Ramos (cell line): Measurements from ENCODE around the gene CDK11B.
"Not testable (repeated sequence)": the region's sequence is repeated elsewhere in the genome, so short reads cannot be mapped to it uniquely, and the experiment has no call there.

Experiments
- in situ Hi-C: fragments of 300-500 bp; cut with MboI; formaldehyde crosslinking; loops from one replicate; pipeline ENCODE4 v1.14.3; 2022; ENCODE audit warnings: low sequenced_read_pairs; ENCODE audit not compliant: unreplicated experiment

Gene CDK11B

DNA sequence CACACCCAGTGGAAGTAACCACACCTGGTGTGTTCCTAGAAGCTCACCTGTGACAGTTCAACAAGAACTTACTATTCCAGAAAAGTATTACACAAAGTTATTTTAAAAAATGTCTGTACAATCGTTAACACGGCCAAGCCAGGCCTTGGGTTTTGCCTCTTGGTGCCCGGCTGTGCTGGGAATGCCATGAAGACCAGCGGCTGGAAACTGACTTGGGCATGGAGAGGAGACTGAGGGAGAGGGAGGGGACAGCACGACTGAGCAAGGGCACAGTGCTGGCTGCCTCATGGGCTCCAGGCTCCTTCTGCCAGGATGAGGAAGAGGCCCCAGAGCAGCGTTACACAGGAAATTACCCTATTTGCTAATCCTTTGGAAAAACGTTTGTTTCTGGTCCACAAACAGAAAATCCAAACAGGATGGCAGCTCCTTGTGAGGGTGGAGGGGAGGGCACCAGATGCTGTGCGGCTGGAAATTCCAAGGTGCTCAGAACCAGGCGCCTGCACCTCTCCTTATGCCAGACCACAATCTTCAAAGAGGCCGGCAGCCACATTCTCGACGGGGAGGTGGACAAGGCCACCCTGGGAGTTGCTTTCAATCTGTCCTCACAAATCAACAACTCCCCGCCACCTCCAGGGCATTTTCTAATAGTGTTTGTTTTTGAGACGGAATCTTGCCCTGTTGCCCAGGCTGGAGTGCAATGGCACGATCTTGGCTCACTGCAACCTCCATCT, 4.2 kb upstream of the CDK11B start:
- in situ Hi-C loops: not testable (repeated sequence)

DNA sequence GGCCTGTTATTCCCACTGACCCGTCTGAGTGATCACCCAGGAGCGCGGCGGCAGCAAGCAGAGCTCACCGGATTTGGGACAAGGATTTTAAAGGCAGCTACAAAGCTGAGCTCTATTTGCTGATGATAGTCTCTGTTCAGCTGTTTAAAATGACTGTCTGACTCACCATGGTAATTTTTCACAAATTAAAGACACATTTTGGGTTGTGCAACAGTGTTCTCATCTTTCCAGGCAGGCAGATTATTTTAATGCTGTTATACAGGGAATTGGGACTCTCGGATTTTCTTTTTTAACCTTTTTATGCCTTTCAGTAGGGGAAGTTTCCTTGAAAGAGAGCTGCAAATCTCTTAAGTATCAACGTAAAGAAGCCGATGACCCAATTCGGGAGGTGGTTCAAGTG, 3.6 kb upstream of the CDK11B start:
- in situ Hi-C loops: not testable (repeated sequence)

DNA sequence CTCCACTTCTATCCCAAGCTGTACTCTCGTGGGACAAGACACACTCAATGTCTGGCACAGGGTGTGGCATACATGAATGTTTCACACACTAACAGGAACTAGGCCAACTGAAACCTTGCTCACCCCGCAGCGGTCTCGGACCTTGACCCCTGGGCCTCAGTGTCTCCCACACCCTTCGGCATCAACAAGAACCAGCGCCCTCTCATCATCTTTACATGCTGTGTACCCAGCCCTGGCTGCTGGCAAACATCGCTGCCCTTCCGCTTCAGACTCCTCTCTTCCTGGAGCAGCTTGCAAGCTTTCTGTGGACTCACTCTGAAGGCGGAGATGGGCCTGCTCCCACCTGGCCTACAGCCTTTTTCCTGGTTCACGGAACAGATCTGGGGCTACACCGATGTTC, 10.5 kb downstream of the CDK11B start:
- in situ Hi-C loops: not testable (repeated sequence)

DNA sequence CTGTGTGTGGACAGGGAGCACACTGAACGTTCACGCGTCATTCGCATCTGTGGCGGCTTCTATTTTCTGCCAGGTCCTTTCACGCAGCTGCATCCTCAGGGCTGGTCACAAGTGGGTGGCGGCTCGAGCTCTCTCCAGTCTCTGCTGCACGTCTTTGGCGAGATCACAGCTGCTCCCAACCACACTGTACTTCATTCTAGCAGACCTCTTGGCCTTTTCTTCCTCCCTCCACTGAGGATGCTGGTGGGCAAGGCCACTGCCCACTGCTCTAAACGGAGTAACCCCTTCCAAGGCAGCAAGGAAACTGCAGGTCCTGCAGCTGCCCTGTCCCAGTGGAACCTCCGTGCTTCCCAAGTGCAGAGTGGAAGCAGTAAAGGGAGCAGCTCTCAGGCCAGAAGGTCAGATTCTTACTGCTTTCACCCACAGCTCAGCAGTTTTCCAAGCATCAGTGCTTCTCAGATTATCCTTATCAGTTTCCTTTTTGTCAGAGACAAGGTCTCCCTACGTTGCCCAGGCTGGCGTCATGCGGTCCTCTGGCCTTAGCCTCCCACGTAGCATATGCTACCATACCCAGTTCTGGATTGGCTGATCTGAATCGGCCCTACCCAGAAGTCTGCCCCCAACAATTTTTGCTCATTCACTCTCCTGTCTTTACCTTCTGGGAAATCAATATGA, 11.1 kb downstream of the CDK11B start:
- in situ Hi-C loops: not testable (repeated sequence)

DNA sequence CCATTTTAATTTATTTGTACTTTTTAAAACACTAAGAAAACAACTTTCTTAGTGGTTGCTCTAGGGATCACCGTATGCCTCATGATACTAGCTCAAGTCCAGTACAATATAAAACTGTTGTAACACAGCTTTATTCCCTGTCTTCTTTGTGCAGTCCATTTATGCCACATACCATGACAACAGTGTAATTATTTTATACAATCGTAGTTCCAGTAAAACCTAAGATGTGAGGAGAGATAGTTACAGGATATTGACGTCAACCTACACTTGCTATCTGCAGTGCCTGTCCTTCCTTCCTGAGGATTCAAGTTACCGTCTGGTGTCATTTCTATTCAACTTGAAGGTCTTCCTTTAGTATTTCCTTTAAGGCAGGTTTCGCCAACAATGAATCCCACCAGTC, 12.5 kb downstream of the CDK11B start:
- in situ Hi-C loops: not testable (repeated sequence)

DNA sequence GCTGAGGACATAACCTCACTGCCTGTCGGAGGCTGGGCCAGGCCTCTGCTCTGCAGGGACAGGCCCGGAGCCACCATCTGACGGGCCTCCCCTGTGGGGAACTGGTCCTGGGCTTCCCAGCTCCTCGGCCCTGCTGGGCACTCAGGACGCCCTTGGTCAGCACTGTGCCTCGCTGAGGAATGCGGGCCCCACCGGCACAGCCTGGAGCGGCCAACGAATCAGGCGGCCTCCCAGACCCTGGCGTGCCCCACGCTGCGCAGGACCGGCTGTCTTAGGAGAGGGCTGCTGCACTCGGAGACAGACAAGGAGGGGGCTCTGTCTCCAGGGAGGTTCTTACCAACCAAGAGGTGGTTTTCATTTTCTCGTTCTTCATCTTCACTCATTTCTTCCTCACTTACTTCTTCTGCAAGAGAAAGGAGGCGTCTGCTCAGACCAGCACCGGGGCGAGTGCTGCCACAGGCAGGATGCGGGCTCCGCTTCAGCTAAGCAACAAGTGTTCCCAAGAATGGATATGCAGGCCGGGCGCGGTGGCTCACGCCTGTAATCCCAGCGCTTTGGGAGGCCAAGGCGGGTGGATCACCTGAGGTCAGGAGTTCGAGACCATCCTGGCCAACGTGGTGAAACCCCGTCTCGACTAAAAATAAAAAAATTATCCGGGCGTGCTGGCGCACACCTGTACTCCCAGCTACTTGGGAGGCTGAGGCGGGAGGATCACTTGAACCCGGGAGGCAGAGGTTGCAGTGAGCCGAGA, 17.9 kb downstream of the CDK11B start:
- in situ Hi-C loops: not testable (repeated sequence)

DNA sequence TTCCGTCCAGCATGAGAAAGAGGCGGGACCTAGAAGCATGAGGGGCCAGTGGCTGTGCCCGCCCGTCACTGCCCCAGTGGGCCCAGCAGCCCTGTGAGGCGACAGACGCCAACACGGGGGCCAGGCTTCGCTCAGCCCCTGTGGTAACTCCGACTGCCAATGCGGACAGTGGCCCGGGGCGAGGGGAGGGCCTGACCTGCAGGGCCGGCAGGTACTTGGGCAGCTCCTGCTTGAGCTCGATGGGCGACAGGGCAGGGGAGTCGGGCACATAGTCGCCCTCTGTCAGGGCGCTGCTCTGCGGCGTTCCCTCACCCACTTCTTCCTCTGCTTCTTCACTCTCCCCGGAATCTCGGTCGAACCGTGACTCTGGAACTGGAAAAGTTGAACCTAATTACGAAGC, 18.7 kb downstream of the CDK11B start:
- in situ Hi-C loops: not testable (repeated sequence)

DNA sequence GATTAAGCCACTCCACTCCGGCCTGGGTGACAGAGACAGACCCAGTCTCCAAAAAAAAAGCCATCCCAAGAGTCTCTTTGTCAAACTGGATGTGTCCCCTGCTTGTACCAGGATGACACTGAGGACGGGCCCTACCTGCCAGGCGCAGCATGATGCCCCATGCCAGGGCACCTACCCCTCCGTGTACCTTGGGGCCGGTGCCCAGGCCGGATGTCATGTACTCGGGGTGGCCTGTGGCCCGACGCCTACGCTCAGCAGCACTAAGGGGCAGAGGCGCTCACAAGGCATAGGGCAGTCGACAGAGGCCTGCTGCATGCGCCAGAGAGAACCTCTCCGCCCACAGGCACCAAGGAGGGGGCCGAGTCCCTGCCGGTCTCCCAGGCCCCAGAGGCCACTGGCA, 19.4 kb downstream of the CDK11B start:
- in situ Hi-C loops: not testable (repeated sequence)

DNA sequence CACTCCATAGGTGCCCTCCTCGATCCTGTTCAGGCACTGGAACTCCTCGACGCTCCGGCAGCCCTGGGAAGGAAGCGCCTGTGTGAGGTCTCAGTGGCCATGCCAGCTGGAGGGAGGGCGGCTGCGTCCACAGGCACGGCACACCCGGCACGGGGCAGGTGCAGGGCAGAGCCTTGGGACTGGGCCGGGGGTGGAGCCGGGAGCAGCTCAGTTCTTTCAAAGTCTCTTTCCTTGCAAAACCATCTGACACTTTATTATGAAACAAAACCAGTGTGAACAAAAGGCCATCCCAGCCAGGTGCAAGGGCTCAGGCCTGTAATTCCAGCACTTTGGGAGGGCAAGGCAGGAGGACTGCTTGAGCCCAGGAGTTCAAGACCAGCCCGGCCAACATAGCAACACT, 20.3 kb downstream of the CDK11B start:
- in situ Hi-C loops: not testable (repeated sequence)

DNA sequence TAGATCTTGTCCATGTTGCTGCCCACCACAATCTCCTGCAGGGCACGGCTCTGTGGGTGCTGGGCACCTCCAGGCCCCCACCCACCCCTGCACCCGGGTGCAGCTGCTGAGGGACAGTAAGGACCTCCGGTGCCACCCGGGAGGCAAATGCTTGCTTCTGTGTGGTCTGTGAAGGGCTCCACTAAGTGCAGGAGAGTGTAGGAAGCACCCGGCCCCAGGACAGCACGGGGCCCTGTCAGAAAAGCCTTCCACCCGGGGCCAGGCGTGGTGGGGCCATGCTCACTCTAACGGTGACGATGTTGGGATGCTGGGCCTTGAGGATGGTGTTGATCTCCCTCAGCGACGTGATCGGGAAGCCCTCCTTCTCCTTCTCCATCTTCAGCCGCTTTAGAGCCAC, 21.3 kb downstream of the CDK11B start:
- in situ Hi-C loops: not testable (repeated sequence)

DNA sequence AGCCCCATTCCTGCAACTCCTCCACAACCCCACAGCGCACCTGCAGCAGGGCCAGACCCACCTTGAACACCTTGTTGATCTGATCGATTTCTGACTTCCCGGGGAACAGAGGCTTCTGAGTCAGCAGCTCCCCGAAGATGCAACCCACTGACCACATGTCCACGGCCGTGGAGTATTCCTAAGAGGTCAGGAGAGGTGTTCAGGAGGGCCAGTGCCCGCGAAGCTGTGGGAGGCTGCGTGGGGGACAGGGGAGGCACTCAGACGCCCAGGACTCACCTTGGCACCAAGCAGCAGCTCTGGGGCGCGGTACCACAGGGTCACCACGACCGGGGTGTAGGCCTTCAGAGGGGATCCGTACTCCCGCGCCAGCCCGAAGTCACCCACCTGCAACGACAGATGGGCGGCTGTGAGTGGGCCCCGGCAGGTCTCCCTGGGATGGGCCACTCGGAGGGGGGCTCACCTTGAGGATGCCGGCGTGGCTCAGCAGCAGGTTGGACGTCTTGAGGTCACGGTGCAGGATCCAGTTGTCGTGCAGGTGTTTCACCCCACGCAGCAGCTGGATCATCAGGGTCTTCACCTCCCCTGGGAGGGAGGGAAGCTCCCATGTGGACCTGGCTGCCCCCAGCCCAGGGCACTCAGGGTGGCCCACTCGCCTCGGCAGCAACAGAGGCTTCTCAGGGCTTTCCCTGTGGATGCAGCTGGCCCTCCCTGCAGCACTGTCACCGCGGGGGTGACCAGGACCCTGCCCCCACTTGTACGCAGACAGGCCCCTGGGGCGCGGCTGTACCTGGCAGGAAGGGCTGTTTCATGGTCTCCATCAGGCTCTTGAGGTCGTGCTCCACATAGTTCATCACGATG, 22.0 kb downstream of the CDK11B start:
- in situ Hi-C loops: not testable (repeated sequence)

DNA sequence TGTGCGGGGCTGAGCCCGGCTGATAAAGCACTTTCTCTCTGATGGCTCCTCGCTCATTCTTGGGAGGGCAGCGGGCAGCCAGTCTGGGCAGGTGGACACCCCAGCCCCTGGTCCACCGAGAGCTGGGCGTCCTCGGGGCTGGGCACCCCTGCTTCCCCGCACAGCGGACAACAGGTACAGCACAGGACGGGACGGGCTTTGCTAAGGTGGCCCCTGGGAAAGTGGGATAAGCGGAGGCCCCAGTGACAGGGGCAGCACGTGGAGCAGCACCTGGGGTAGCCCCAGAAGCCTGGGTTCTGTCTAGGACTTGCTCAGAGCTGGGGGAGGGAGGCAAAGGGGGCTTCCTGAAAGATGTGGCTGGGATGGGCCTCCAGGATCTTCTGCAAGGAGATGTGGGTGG, 24.2 kb downstream of the CDK11B start:
- in situ Hi-C loops: not testable (repeated sequence)

DNA sequence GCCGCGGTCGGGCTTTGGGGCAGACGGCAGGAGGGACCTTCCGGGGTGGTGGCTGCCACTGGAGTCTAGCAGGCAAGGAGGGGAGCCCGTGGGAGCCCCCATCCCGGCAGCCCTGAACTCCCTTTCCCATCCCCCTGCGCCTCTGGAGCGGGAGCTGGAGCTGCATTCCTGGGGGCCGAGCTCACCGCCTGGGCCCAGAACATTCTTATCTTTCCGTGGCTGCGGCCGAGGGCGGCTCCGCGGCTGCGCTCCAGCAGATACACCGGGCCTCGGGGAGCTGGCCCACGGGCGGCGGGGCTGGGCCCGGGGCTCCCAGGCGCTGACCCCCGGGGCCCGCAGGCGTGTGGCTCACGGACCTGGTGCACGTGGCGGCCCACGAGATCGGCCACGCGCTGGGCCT, 25.4 kb downstream of the CDK11B start:
- in situ Hi-C loops: not testable (repeated sequence)

DNA sequence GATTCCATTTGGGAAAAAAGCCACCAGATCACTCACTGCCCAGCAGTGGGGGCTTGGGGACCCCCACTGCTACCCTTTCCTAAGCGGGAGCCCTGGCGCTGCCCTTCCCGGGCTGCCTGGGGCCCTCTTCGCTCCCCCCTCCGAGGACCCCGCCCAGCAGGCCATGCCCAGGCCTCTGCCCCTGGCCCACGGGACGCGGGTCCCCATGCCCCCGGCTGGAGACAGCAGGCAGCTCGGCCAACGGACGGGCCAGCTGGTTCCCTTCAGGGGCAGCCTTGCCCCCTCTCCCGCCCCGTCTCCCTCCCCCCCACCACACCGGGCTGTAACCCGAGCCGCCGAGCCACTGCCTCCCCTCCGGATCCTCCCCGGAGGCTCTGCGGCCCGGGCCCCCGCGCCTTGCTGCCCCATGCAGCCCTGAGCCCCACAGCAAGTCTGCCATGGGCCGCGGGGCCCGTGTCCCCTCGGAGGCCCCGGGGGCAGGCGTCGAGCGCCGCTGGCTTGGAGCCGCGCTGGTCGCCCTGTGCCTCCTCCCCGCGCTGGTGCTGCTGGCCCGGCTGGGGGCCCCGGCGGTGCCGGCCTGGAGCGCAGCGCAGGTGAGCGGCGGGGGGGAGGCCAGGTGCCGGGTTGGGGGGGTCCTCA, 26.9 kb downstream of the CDK11B start, which contains the start of gene MMP23B:
MMP23B (plus strand) TSS at position 392 of the 639 bp plus-strand sequence; CDS start at position 438, 46 bp downstream.
- in situ Hi-C loops: no loop called here

DNA sequence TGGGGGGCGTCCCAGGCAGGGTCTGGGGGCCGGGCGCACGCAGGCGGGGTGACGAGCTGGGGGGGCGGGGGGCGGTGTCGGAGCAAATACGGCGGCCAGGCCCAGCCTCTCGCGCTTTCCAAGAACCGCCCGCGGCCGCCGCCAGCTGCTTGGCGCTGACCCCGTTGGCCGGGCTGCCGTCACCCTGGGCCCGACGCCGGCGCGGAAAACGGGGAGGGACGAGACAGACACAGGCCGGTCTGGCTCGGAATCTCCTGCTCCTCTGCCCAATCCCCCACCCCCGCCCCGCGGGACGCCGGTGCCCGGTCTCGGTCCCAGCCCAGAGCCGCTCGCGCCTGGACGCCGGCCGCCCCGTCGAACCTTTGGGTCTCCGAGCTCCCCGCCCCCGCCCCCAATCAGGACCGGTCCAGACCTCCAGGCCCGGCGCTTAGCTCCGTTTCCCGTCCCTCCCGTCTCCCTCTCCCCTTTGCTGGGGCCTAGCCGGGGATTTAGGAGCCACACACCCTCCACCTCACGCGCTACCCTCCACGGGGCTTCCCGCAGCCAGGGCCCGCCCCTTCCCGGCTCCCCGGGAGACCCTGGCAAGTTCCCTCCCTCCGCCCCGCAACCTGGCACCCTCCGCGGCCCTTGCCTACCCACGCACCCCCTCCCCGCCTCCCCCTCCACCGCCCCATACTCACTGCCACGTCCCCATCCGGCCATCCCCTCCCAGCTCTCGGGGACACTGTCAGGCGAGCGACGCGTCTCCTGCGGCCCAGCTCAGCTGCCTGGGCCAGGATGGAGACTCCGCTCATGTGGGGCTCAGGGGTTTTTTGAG, 27.6 kb downstream of the CDK11B start:
- in situ Hi-C loops: no loop called here

DNA sequence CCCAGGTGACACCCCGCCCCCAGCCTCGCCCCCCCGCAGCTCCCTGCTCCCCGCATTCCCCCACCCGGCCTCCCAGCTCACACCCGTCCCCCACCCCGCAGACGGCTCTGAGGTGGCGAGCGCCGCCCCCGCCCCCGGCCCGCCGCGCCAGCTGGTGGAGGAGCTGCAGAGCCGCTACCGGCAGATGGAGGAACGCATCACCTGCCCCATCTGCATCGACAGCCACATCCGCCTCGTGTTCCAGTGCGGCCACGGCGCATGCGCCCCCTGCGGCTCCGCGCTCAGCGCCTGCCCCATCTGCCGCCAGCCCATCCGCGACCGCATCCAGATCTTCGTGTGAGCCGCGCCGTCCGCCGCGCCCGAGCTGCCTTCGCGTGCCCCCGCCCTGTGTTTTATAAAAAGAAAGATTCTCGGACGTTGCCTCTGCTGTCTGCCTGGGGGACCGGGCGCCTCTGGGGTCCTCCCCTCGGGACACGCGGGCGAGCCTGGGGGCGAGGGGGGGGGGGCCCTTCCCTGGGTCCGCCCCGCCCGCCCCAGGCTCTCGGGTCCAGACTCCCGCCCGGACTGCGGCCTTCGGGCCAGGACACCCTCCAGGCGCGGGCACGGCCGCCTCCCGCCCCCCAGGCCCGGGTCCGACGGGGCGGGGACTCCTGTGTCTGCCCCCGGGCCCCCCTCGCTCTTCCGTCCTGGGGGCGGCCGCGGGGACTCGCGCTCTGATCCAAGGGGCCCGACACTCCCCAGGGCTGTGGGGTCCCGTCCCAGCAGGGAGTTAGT, 28.4 kb downstream of the CDK11B start:
- in situ Hi-C loops: no loop called here

DNA sequence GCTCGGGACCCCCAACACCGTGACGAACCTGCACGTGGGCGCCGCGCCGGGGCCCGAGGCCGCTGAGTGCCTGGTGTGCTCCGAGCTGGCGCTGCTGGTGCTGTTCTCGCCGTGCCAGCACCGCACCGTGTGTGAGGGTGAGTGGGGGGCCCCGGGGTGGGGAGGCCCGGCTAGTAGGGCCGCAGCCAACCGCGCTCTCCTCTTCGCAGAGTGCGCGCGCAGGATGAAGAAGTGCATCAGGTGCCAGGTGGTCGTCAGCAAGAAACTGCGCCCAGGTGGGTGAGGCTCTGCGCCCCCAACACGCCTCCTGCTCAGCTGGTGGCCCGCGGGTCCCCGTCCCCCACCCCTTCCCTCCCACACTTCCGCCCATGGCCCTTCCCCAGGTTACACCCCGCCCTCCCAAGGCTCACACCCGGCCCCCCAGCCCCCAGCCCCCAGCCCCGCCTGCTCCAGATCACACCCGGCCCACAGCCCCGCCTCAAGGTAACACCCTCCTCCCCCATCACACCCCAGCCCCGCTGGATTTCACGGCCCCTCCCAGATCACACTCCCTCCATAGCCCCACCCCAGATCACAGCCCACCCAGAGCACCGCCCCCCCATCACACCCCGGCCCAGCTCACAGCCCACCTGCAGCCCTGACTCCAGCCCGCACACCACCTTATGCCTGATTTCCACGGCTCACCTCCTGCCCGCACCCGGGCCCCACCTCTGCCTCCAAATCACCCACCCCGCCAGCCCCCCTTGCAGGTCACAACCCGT, 29.2 kb downstream of the CDK11B start:
- in situ Hi-C loops: no loop called here
